SK-N-SH (cell line): ENCODE results near the gene DUS4L. TPM values are rescaled to one million over a fixed set of nuclear protein-coding genes. Genes with fewer than 3 reads are reported as not detected.

Experiments used
- CTCF ChIA-PET: fragments of 300-600, 350-600 bp; formaldehyde crosslinking; extraction: SDS; loops from one replicate; lab custom pipeline; 2021; lab: Yijun Ruan, JAX
- POLR2A ChIA-PET: fragments of 350-600 bp; sonication (Branson Sonifier 250); formaldehyde crosslinking; extraction: SDS; loops from one replicate; lab custom pipeline; 2020; ENCODE audit warnings: antibody characterized with exemption, inconsistent platforms; lab: Yijun Ruan, JAX
- DNase-seq: peaks from one replicate; pipeline ENCODE4 v3.0.0; 2012
- H2AFZ ChIP-seq: fragments of 200-600 bp; sonication (generic); 2 replicates; pipeline ENCODE4 v1.8.1; 2016; ENCODE audit warnings: antibody characterized with exemption, mild to moderate bottlenecking, low read depth
- H3F3A ChIP-seq: fragments of 200-600 bp; sonication (generic); replicated peaks from 2 replicates; pipeline ENCODE3; 2016; ENCODE audit warnings: antibody characterized with exemption, mild to moderate bottlenecking; ENCODE audit not compliant: insufficient read depth
- H3K27ac ChIP-seq, 2 experiments: fragments of 200-500 bp in 1 of 2; fragments of 200-600 bp in 1 of 2; sonication (Bioruptor generic) in 1 of 2; sonication (generic), shearing (Covaris generic) in 1 of 2; 2 replicates each; pipeline versions ENCODE4 v1.5.1 to v1.6.1; 2014 to 2016; ENCODE audit warnings: low read depth in 2 of 2, inconsistent platforms in 1 of 2, low read length in 1 of 2, mild to moderate bottlenecking in 1 of 2, mixed read lengths in 1 of 2
- H3K27me3 ChIP-seq: fragments of 200-600 bp; sonication (generic), shearing (Covaris generic); 2 replicates; pipeline ENCODE4 v1.6.1; 2016; ENCODE audit warnings: mixed run types; ENCODE audit not compliant: insufficient read depth
- H3K36me3 ChIP-seq, 2 experiments: fragments of 200-500 bp in 1 of 2; fragments of 200-600 bp in 1 of 2; sonication (Bioruptor generic) in 1 of 2; sonication (generic) in 1 of 2; replicated peaks in 1 of 2; 2 replicates each; pipeline versions ENCODE3 to v1.5.1; 2014 to 2016; ENCODE audit warnings: low read length in 1 of 2, mild to moderate bottlenecking in 1 of 2; ENCODE audit not compliant: insufficient read depth in 2 of 2, control insufficient read depth in 1 of 2
- H3K4me1 ChIP-seq, 2 experiments: fragments of 200-500 bp in 1 of 2; fragments of 200-600 bp in 1 of 2; sonication (Bioruptor generic) in 1 of 2; sonication (generic), shearing (Covaris generic) in 1 of 2; 2 replicates each; pipeline versions ENCODE4 v1.5.1 to v1.6.1; 2014 to 2016; ENCODE audit warnings: low read depth in 1 of 2, low read length in 1 of 2, mixed run types in 1 of 2; ENCODE audit not compliant: insufficient read depth in 2 of 2, control insufficient read depth in 1 of 2
- H3K4me2 ChIP-seq: fragments of 200-600 bp; sonication (generic), shearing (Covaris generic); 2 replicates; pipeline ENCODE4 v1.6.1; 2017; ENCODE audit warnings: mixed run types
- H3K4me3 ChIP-seq, 2 experiments: fragments of 200-500 bp in 1 of 2; fragments of 200-600 bp in 1 of 2; sonication (Bioruptor generic) in 1 of 2; sonication (generic), shearing (Covaris generic) in 1 of 2; 2 replicates each; pipeline versions ENCODE4 v1.5.1 to v1.8.1; 2014 to 2016; ENCODE audit warnings: low read depth in 2 of 2, inconsistent platforms in 1 of 2, low read length in 1 of 2, mild to moderate bottlenecking in 1 of 2, mixed read lengths in 1 of 2, moderate library complexity in 1 of 2
- H3K79me2 ChIP-seq: fragments of 200-600 bp; sonication (generic); 2 replicates; pipeline ENCODE4 v1.8.1; 2017; ENCODE audit warnings: mild to moderate bottlenecking; ENCODE audit not compliant: insufficient read depth
- H3K9ac ChIP-seq: fragments of 200-600 bp; sonication (generic); 2 replicates; pipeline ENCODE4 v1.6.1; 2017; ENCODE audit warnings: mixed run types
- H3K9me2 ChIP-seq: fragments of 200-600 bp; sonication (generic); 2 replicates; pipeline ENCODE4 v1.6.1; 2017; ENCODE audit warnings: mixed run types
- H3K9me3 ChIP-seq: fragments of 200-600 bp; sonication (generic); 2 replicates; pipeline ENCODE4 v1.6.1; 2017; ENCODE audit warnings: mixed run types, mild to moderate bottlenecking, moderate library complexity
- H4K20me1 ChIP-seq: fragments of 200-600 bp; sonication (generic); 2 replicates; pipeline ENCODE4 v1.6.1; 2017; ENCODE audit warnings: mild to moderate bottlenecking, mixed run types; ENCODE audit not compliant: insufficient read depth
- CHD2 ChIP-seq: fragments of 150-350 bp; IDR thresholded peaks from 2 replicates; pipeline ENCODE4 v1.6.1; 2018; ENCODE audit warnings: low read length; ENCODE audit not compliant: partially characterized antibody
- CTCF ChIP-seq: fragments of 200-600 bp; sonication (generic); IDR thresholded peaks from 2 replicates; pipeline ENCODE4 v1.6.1; 2017; ENCODE audit warnings: antibody characterized with exemption, mild to moderate bottlenecking, moderate library complexity
- GABPA ChIP-seq: IDR thresholded peaks from 2 replicates; pipeline ENCODE4 v1.4.0; 2012; ENCODE audit warnings: low read depth, mild to moderate bottlenecking
- MAX ChIP-seq: IDR thresholded peaks from 2 replicates; pipeline ENCODE4 v1.4.0; 2012; ENCODE audit warnings: low read depth
- POLR2AphosphoS5 ChIP-seq: IDR thresholded peaks from 2 replicates; pipeline ENCODE4 v1.6.1; 2012; ENCODE audit warnings: low read depth, low read length
- RFX5 ChIP-seq: IDR thresholded peaks from 2 replicates; pipeline ENCODE4 v1.6.1; 2012; ENCODE audit warnings: mild to moderate bottlenecking, improper control_type of control experiment, low read length
- SMC3 ChIP-seq: IDR thresholded peaks from 2 replicates; pipeline ENCODE4 v1.6.1; 2012; ENCODE audit warnings: low read depth, low read length, improper control_type of control experiment
- TCF12 ChIP-seq: IDR thresholded peaks from 2 replicates; pipeline ENCODE4 v1.4.0; 2012
- YY1 ChIP-seq: IDR thresholded peaks from 2 replicates; pipeline ENCODE4 v1.4.0; 2012; ENCODE audit warnings: low read depth, mild to moderate bottlenecking
- ZBTB33 ChIP-seq: IDR thresholded peaks from 2 replicates; pipeline ENCODE4 v1.4.0; 2012; ENCODE audit warnings: low read depth, borderline replicate concordance
- WGBS: methylation state at CpG from one replicate; pipeline ENCODE4 v1.1.6; 2017; ENCODE audit warnings: low lambda C conversion rate; 5-methylcytosine and 5-hydroxymethylcytosine counted together
- polyA plus RNA-seq, 3 experiments: library from polyadenylated mRNA; depleted of rRNA; stranded (reverse); fragments of >200 nt; gene quantifications; 2 replicates each; pipeline ENCODE4 v1.2.3, GENCODE V29; 2012

DUS4L gene
- polyA plus RNA-seq, 1 of the 3 experiments (the other 2 are of a cell fraction), result 9.7 TPM

GRCh38 chr7:107526672-107527071 lies 37.1 kb upstream of the DUS4L start:
- H3K27me3 ChIP-seq, result no peaks in the 10 kb centered on the region
- no peaks in the 10 kb centered on the region for H4K20me1 ChIP-seq
- H3K27ac ChIP-seq, result no peak overlapping the region
- H3K9me3 ChIP-seq, result no peaks in the 10 kb centered on the region; the same call in 1 of the 2 replicates
- TF ChIP-seq RFX5 (no peak), TCF12 (no peak), ZBTB33 (no peak), CTCF (no peak), CHD2 (no peak), MAX (no peak), GABPA (no peak), SMC3 (no peak), YY1 (no peak)
- TF ChIP-seq, all 33 proteins: peak for 0
- Histone ChIP-seq H3F3A (no peaks in the 10 kb centered on the region), H3K9ac (no peak overlapping the region), H2AFZ (no peak overlapping the region), H3K79me2 (peaks cover 2% of the 10 kb centered on the region; the same call in 1 of the 2 replicates), H3K36me3 (peaks cover 13 to 46% of the 10 kb centered on the region in 2 experiments), H3K9me2 (no peaks in the 10 kb centered on the region), H3K4me3 (no peak overlapping the region), H3K4me2 (no peak overlapping the region), H3K4me1 (peaks cover 0 to 2% of the 10 kb centered on the region in 2 experiments; a peak in 1 of 4 replicates)
- DNase-seq, result no peak
- WGBS, result 100% methylated on average over 2 of the region's 2 CpGs
- ChIA-PET CTCF (no interaction called here), POLR2A (no interaction called here)

- no peak for TF ChIP-seq POLR2AphosphoS5
- no peaks in the 10 kb centered on the region for H4K20me1 ChIP-seq
- H3K4me2 ChIP-seq, result no peak overlapping the region
- H3K27ac ChIP-seq, result no peak overlapping the region
- ChIA-PET POLR2A (no interaction called here), CTCF (no interaction called here)
- H3K4me3 ChIP-seq, result no peak overlapping the region
- no peak overlapping the region for H2AFZ ChIP-seq
- no peaks in the 10 kb centered on the region for H3K9me3 ChIP-seq
- H3K36me3 ChIP-seq, result peaks cover 13 to 41% of the 10 kb centered on the region in 2 experiments
- H3K79me2 ChIP-seq, result no peaks in the 10 kb centered on the region
- H3K9ac ChIP-seq, result no peak overlapping the region
- no peak for DNase-seq
- no peaks in the 10 kb centered on the region for H3K27me3 ChIP-seq
- H3K9me2 ChIP-seq, result no peaks in the 10 kb centered on the region
- no peaks in the 10 kb centered on the region for H3F3A ChIP-seq
- whole genome bisulfite sequencing, result 100% methylated on average over 3 of the region's 3 CpGs
- peaks cover 0 to 2% of the 10 kb centered on the region in 2 experiments; a peak in 1 of 4 replicates for H3K4me1 ChIP-seq
These were observed 36.6 kb upstream of the DUS4L start for GRCh38 chr7:107527196-107527595.
